HG03196 (cell line): ENCODE measurements around the gene C1QTNF7.

Experiments used
- ATAC-seq: cut with Tn5 transposase; IDR thresholded peaks from one replicate; pipeline ENCODE4 v1.9.1; 2021; ENCODE audit not compliant: unreplicated experiment

C1QTNF7 gene, protein sequence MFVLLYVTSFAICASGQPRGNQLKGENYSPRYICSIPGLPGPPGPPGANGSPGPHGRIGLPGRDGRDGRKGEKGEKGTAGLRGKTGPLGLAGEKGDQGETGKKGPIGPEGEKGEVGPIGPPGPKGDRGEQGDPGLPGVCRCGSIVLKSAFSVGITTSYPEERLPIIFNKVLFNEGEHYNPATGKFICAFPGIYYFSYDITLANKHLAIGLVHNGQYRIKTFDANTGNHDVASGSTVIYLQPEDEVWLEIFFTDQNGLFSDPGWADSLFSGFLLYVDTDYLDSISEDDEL

DNA sequence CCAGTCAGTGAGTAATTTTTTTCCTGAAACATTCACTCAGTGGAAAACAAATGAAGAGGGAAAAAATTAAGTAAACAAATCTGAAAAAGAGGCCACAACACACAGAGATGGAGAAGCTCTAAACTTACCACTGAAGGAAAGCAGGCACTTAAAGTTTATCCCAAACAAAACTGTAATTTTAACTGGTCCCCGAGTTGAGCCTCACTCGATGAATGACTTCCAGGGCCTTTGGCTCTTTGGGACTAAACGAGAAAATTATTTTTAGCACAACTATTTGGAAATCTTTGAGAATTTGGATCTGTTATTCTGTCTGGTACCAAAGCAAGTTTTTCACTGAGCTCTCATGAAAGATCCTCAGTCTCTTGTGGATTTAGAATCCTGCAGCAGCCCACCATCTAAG is at the start of gene C1QTNF7:
Gene C1QTNF7, plus strand, starts transcription at position 333 of the 400 bp plus-strand sequence. CDS start 7,711 bp downstream, outside the sequence.
- no peak for ATAC-seq

DNA sequence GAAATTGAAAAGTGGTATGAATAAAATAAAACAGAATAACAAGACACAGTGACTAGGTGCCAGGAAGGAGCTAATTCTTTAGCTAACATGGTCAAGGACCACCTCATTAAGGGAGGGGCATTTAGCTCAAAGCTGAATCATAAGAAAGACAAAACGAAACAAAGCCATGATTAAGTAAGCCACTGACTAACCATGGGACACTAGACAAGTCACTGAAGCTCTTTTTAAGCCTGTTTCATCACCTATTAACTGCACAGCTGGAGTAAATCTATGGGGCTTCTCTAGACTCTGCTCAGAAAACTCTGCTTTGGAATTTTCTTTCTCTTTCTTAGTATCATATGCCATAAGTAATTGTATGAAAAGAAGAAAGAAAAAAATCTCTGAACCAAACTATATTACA is 49.8 kb upstream of the C1QTNF7 start:
- ATAC-seq = no peak

DNA sequence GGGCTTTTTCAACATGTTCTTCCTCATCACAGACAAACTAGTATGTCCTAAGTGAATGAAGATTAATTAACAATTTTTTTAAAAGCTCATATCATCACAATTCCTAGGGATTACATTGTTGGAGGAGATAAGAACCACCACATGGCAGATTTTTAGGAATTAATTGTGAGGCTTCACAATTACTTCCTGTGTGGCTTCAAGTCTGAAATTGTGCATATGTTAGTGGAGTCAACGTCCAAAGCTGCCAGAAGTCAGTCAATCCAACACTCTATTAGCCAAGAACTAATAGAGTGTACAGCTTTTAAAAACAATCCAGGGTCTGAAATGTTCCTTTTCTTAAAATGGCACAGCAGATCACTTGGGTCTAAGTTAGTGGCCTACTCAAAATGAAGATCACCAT is 49.3 kb upstream of the C1QTNF7 start:
- ATAC-seq = no peak

DNA sequence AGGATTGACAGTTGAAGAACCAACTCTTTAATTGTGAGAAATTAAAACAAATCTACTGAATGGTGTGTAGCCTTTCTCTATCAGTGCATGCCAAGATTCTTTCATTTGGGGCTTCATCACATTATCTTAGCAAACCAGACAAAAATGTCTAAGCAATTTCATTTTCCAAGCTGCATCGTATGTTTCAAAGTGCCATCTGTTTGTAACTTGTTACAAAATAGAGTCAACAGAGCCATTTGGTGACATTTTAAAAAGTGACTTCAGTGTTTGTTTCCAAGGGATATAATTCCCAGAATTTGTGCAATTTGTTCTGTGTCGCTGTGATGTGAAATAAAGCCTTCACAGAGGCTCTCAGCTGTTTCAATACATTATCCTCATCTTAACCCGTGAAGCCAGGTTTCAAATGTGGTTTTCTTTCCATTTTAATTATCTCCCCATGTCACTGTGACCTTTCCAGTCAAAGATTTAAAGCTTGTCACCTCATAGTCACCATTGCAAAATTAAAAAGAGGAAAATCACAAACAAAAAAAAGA is 46.0 kb upstream of the C1QTNF7 start:
- no peak for ATAC-seq

DNA sequence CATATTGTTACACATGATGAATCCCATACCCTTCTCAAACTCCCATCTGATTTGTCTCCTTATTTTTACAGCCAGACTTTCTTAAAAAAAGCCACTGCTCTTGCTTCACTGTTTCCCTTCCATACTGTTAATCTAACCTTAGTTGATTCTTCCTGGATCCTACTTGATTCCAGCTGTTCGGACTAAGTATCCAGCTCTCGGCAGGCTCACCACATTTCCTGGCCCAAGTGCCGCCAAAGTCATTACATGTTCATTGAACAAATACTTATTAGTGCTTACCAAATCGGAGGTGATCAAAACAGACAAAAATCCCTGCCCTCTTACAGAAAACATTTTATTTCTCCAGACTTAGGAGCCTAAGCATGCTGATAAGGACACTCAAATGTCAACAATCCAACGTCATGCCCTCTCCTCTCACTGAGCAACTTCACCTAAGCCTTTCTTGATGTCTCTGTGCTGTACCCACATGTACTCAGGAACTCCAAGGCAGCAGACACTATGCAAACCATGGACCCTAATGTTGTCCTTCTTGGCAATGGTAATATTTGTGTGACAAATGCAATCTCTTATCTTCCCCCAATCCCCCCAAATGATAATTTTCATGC is 45.1 kb upstream of the C1QTNF7 start:
- no peak for ATAC-seq

DNA sequence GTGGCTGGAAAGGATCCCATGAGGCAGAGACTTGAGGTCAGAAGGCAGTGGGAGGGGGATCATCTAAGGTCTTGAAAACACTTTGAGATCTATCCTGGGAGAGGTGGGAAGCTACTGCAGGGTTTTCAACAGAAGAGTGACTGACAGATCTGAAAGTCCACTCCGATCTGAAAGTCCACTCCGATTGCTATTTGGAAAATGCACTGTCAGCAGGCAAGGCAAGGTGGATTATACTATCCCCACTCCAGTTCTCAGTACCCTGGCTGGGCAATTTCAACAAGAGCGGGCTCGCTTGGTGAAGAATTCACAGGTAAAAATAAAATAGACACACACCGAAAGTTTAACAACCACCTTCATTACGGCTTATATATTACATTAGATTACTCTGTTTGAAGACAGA is 42.3 kb upstream of the C1QTNF7 start:
- ATAC-seq = no peak

DNA sequence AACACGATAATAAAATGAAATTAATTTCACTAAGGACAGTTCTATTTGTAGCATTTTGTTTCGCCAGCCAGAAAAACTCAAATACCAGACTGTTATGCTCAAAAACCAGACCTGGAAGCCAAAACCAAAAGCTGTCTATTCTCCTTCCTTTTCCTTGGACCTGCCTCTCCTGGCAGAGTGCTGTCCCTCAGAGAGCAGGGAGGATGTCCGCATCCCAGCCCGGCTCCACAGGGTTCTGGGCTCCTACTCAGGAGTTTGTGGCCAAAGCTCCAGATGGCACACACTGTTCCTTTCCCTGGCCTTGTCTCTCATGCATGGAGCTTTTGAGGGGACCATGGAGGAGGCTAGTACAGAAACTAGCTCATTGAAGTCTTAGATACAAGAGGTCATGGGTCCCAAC is 41.9 kb upstream of the C1QTNF7 start:
- no peak for ATAC-seq

DNA sequence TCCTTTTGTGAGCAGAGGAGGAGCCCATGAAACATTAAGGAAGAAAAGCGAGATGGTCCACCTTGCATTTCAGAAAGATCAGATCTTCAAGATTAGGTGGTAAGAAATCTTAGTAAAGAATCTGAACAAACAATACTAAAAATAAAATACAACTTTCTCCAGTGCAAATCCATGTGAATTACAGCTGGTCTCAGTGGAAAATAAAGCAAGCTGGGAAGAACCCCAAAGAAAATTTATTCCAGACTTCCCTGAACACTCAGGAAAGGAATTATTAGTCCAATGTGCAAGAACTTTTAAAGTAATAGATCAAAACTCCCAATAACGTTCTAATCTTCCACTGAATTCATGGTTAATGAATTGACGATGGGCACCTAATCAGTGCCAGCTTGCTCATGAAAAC is 37.3 kb upstream of the C1QTNF7 start:
- no peak for ATAC-seq

DNA sequence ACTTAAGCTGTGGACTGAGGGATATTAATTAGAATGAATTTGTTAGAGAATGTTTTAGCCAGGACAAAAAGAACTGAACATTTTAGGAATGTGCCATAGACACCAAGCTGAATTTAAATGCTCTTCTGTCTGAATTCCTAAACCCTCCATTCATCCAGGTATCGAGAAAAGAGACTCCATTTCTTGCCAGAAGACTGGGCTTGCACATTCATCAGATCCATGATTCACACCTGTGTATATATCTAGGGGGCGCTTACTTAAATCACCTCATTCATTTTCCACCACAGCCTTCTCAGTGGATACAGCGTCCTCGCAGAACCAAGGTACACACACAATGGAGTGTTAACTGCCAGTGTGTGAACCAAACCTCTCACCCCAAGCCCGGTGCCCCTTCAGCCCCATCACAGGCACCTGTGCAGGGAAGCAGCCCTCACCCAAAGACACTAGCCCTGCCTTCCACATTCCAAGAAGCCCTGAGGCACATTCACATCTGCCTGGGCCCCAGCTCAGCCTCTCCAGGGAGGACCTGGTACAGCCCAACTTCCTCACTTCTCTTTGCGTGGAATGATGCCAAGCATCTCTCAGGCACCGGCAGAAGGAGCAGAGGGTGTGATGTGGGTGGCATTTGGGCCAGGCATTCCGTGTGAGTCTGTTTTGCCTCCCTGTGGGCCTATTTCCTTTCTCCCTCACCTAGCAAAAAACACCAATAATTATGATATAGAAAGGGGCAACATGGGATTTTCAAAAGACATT is 35.6 kb upstream of the C1QTNF7 start:
- ATAC-seq = no peak

DNA sequence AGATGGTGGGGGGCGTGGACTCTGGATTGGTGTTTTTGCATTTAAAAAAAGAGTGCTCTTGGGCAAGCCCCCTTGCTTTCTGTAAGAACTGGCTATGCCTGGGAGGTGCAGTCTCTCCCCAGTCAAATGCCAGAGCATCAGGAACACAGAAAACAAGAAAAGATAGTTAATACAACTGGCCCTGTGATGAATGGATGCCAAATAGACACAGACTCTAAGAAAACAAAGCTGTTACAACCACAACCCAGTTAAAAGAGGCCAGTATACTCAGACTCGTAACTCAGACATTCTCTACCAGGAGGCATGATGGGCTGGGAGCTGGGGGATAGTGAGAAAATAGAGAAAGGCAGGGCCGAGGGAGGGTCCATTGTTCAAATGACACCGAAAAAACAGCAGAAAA is 32.5 kb upstream of the C1QTNF7 start:
- no peak for ATAC-seq

DNA sequence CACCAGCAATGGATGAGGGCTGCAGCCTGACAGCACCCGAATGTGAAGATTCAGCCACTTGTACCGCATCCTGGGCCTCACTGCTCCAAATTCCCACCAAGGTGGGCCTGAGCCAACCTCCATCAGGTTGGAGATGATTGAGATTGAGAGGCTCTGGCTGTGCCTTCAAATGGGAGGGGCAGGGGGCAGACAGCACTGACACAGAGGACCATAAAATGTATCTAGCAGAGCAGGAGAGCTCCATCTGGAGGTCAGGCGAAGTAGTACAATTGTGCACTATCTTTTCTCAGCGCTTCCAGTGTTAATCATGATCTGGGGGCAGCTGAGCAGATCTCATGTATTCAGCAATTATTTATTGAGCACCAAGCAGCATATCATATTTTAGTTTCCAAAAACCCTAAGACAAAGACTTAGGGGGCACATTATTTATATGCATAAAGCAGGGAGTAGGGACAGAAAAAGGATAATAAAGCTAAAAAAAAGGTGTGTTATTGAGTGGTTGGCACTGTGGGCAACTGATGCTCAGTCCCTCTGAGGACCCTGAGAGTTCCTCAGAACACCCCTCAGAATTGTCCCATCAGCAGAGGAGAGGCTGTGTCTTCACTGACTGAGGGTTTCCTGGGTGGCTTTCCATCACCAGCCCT is 31.6 kb upstream of the C1QTNF7 start:
- ATAC-seq = peak; percentile 78

DNA sequence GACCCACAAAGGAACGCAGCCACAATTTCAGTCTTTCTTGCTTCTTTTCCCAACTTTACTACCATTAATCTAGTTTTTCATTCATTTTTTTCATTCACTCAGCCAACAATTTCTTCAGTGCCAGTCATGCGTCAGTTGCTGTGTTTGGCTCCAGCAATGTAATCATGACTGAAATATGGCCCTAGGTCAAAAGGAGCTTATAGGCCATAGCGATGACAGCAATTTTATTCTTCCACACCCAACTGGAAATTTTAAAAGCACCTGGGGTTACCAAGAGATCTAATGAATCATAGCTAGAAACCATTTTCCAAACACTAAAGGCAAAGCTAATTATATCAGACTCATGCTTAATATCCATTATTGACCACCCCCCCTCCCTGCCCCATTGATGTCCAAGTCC is 29.8 kb upstream of the C1QTNF7 start:
- ATAC-seq = no peak

DNA sequence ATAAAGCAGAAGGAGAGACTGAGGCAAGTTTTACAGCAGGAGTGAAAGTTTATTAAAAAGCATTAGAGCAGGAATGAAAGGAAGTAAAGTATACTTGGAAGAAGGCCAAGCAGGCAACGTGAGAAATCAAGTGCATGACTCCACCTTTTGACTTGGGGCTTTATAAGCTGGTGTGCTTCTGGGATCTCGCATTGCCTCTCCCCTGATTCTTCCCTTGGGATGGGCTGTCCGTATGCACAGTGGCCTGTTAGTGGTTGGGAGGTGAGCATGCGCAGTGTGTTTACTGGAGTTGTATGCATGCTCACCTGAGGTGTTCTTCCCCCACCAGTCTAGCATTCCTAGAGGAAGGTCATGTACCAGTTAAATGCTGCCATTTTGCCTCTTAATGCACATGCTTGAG is 29.1 kb upstream of the C1QTNF7 start:
- ATAC-seq = no peak

DNA sequence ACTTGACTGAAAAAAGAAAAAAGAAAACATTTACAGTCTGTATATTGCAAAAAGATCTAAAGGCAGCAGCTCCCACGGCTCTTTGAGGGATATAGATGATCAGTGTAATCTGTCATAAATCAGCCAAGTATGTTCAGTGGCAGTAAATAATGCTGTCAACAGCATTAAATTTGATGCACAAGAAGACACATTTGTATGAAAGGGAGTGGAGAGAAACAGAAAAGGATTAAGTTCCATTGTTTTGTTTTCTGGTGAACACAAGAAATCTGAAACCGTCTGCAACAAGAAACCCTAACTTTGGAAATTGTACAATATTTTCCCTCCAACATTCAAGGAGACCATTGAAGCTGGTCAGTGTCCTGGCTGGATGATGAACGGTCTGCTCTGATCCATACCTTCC is 27.6 kb upstream of the C1QTNF7 start:
- no peak for ATAC-seq

DNA sequence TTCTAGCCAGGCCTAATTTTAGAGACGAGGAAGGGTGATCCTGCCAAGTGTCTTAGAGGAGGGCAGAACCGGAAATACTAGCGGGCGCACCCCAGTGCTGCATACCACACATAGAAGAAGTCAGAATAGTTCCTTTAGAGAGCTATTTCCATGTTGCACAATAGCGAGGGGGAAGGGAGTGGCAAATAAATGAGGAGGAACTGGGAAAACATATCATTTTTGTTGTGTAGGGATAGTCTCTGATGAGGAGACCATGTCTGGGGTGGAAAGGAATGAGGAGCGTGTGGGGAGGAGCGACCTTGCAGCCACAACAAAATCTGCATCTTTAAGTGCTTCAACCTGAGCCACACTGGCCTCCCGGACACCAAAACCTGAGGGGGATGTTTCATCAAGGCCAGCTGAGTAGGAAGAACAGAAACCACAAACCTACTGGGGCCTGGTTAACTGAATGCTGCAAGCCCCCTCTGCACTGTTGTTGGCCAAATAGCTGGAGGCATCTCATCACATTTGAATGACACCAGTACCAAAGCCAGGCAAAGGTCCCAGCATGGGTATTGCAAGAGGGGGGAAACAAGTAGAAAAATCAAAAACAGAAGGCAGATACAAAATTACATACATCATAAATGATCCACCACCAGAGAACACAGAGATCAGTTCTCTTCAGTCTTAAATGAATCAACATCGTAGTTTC is 26.7 kb upstream of the C1QTNF7 start:
- ATAC-seq = peak; percentile 45

DNA sequence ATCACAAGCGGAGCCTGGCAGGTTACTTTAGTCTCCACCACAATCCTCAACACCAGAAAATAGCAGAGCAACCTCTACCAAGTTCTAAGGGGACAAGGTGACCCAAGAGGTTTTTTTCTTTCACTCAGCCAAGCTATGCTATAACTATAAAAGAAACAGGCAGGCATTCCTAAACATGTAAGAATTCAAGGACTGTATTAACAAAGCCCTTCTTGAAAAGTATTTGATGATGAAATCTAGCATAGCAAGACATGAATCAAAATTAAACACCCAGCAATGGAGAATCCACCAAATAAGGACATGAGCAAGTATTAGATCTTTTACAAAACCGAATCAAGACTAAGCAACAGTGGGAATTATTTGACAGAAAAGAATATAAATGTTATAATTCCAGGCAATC is 25.7 kb upstream of the C1QTNF7 start:
- ATAC-seq = no peak

DNA sequence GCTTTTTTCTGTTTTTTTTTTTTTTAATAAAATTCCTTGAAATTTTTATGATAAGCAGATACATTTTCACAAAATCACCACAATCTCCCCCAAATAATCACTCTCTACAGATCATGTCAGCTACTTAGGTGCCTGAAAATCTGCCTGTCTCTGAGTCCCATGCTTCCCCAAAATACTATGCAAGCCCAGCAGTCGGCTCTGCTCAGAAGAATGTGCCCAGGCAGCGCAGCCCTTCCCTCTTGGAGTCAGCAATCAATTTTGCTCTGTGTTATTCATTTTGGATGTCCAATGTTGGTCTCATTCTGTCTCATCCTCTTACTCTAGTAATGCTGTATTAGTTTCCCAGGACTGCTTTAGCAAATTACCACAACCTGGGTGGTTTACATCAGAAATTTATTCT is 24.9 kb upstream of the C1QTNF7 start:
- ATAC-seq = no peak

DNA sequence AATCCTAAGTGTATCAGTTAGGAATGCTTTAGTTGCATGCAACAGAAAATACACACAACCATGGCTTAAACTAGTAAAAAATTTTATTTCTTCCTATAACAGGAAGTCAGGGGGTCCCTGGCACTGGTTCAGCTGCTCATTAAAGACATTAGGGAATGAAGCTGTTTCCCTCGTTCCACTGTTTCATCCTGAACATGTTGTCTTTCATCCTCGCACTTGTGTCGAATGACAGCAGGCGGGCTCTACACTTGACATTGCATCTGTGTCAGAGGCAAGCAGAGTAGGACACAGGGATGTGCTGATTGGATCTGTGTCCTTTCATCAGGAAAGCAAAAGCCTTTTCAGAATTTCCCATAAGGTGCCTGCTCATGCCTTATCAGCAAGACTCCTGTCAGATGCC is 22.8 kb upstream of the C1QTNF7 start:
- ATAC-seq = no peak

DNA sequence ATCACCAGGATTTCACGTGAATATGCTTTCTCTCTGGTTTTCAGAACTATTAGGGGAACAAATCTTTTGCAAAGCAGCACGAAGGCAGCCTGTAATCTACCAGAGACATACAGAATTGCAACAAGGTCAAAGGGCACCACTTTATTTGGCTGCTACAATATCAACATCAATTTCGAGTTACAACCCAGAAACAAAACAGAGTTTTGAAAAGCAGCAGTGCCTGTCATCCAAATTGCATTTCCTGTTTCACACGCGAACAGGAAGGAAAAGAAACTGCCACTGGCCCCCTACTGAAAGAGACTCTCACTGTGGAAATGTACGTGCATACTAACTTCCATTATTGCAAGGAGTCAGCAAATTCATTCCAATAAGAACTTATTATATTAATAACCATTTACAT is 17.1 kb upstream of the C1QTNF7 start:
- no peak for ATAC-seq

DNA sequence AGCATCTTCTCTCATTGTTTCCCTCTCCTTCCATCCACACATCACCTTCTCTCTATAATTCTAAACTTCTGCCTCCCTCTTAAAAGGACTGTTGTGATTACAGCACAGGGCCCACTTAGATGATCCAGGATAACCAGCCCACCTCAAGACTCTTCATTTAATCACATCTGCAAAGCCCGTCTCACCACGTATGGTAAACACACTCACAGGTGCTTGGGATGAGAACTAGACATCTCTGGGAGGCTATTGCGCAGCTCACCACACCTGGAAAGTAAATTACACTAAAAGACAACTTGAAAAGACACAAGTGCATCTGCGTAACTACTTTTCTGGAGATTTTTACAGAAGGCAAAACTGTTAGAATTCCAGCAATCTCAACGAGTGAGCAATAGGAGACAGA is 15.4 kb upstream of the C1QTNF7 start:
- no peak for ATAC-seq

DNA sequence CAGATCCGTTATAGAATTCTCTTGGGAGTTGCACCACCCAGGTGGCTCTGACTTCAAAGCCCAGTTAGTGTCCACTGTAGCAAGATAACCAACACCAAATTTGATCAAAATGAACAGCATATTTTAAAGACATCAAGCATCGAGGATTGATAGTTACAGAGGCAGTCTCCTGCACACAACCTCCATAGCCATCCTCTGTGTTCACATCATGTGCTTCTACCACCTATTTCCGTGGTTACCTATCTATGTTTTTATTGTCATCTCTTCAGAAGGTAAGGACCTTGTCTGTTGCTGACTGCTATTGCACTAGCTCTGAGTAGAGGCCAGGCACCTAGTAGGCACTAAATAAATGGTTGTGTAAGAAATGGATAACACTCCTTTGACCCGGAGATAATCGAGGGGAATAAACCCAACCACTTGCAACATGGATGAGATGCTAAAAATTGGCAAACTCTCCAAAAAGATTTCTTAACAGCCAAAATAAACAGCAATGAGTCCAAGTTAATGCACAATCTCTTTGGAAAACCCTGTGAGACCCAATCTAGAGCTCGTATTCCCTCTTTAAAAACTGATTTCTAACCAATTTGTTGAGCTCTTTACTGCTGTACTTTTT is 14.7 kb upstream of the C1QTNF7 start:
- ATAC-seq = no peak
